ENCODE data around the gene HBZ.
"Not testable (repeated sequence)": the region's sequence is repeated elsewhere in the genome, so short reads cannot be mapped to it uniquely, and the experiment has no call there.

GRCh38 chr16:153550-154216 is 1.2 kb downstream of the HBZ start:
- TF ChIP-seq, protein P1, sequence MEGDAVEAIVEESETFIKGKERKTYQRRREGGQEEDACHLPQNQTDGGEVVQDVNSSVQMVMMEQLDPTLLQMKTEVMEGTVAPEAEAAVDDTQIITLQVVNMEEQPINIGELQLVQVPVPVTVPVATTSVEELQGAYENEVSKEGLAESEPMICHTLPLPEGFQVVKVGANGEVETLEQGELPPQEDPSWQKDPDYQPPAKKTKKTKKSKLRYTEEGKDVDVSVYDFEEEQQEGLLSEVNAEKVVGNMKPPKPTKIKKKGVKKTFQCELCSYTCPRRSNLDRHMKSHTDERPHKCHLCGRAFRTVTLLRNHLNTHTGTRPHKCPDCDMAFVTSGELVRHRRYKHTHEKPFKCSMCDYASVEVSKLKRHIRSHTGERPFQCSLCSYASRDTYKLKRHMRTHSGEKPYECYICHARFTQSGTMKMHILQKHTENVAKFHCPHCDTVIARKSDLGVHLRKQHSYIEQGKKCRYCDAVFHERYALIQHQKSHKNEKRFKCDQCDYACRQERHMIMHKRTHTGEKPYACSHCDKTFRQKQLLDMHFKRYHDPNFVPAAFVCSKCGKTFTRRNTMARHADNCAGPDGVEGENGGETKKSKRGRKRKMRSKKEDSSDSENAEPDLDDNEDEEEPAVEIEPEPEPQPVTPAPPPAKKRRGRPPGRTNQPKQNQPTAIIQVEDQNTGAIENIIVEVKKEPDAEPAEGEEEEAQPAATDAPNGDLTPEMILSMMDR (conservative IDR thresholded peaks at IDR 0.05; ENCODE audit: low read length), result not testable (repeated sequence)
- TF ChIP-seq EZH2phosphoT487 (IDR thresholded peaks at IDR 0.05; ENCODE audit: borderline replicate concordance, low read depth, low read length), result not testable (repeated sequence)

All from OCI-LY7 (cell line).